OCI-LY3 (cell line): ENCODE results near the gene USP20.

Experiments used
- CTCF ChIP-seq: fragments of 200-600, 300-600 bp; sonication (generic); IDR thresholded peaks from 2 replicates; pipeline ENCODE4 v1.5.1; 2014; ENCODE audit warnings: antibody characterized with exemption, low read length, low read depth
- EZH2phosphoT487 ChIP-seq: fragments of 200-600 bp; shearing (Covaris generic); IDR thresholded peaks from 2 replicates; pipeline ENCODE4 v1.6.1; 2018; ENCODE audit warnings: antibody characterized with exemption, mixed run types, low read depth

GRCh38 chr9:129875181-129875611, 39.9 kb downstream of the USP20 start:
- TF ChIP-seq CTCF (no peak), EZH2phosphoT487 (no peak)
